IPS DF 4.7 (cell line): ENCODE results near the gene POLR3A.
"Not testable (repeated sequence)": the region's sequence is repeated elsewhere in the genome, so short reads cannot be mapped to it uniquely, and the experiment has no call there.

Source experiments
- DNase-seq: peaks from one replicate; pipeline ENCODE4 v3.0.0-alpha.2; 2013; ENCODE audit warnings: low spot score; ENCODE audit errors: extremely low read depth

POLR3A gene

DNA sequence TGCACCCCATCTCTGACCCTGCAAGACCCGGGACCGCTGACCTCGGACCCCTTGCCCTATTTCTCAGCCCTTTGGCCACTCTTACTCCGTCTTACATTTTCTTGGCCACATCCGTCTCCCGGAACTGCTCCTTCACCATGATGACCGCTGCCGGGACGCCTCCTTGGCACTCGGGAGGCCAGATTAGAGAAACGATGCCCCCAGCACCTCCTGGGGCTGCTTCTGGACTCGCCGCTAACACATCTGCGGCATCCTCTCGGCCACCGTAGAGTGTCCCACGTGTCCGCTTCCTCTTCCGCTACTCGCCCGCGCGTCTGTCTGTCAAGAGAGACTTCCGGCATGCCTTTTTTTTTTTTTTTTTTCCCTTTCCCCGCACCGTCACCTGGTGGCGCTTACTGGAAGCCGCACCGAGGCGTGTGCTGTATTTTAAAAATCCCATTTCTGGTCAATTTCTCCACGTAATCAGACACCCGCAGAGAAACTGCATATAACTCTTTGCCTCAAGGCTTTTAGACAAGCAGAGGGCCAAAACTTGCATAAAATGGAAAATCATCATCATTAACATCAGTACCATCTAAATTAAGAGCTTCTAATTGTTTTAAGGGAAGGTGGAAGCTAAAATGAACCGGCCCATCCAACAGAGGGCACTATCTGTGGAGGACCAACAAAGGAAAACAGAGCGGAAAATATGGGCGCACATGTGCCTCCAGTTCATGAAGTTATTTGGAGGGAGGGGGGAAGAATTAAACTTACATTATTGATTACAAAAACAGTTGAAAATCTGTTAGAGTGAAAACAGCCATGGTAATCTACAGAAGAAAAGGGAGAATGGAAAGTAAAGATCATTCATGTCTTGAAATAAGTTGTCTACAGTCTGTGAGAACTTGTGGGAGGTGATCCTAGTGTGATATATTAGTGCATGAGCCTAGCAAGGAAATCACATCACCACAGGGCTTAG is at the start of gene POLR3A:
Gene POLR3A, minus strand, starts transcription at position 247 of the 958 bp plus-strand sequence. Its CDS starts 108 bp downstream, at position 139.
- peak; percentile 89 for DNase-seq

- DNase-seq: no peak
These were observed 49.4 kb upstream of the POLR3A start for GRCh38 chr10:78078539-78079330.

DNA sequence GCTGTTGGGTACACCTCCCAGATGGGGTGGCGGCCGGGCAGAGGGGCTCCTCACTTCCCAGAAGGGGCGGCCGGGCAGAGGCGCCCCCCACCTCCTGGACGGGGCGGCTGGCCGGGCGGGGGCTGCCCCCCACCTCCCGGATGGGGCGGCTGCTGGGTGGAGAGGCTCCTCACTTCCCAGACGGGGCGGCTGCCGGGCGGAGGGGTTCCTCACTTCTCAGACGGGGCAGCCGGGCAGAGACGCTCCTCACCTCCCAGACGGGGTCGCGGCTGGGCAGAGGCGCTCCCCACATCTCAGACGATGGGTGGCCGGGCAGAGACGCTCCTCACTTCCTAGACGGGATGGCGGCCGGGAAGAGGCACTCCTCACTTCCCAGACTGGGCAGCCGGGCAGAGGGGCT is 46.5 kb upstream of the POLR3A start:
- DNase-seq: not testable (repeated sequence)

DNA sequence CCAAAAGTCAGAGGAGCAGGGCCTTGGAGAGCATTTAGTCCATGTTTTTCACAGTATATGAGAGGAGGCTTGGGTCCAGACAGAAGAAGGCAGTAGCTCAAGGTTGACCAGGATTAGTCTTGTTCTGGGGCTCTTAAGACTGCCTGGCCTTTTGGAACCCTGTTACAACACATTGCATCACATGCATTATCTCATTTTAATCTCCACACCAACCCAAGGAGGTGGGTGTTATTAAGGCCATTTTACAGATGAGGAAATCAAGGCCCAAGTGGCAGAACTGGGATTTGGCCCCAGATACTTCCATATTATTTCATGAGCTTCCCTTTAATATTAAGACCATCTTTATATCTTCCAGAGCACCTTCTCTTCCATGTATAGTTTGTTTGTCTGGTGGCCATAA is 43.2 kb upstream of the POLR3A start:
- DNase-seq: no peak

DNA sequence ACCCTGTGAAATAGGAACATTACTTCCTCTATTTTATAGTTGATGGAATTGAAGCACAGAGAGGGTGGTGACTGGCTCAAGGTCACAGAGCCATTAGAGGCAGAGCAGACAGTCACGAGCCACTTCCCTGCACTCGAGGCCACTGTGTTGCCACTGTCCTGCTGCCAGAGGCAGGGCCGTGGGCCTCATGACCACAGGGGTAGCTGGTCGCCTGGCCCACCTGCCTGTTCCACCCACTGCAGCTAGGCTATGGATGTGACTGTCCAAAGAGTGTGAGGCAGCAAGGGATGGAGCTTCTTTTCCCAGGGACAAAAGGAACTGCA is 42.5 kb upstream of the POLR3A start:
- DNase-seq: no peak

- DNase-seq: no peak
These were observed 42.0 kb upstream of the POLR3A start for GRCh38 chr10:78071140-78071856.

DNA sequence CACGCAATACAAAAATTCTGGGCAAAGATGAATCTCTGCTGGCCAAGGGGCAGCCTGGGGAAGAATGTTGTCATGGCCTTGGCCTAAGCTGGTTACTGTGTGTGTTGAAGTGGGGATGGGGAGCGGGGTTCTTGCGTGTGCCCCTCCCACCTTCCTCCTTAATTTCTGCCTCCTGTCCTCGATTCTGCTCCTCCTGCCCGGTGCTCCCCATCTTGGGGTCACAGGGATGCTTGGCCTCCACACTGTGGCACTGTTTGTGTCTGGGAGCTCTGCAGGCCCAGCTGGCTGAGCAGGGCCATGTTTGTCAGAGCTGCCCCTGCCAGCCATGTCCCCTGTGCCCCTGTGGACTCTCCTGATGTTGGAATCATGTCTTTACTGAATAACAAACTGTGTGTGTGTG is 41.4 kb upstream of the POLR3A start:
- no peak for DNase-seq

- DNase-seq: not testable (repeated sequence)
These were observed 40.7 kb upstream of the POLR3A start for GRCh38 chr10:78070064-78070463.

DNA sequence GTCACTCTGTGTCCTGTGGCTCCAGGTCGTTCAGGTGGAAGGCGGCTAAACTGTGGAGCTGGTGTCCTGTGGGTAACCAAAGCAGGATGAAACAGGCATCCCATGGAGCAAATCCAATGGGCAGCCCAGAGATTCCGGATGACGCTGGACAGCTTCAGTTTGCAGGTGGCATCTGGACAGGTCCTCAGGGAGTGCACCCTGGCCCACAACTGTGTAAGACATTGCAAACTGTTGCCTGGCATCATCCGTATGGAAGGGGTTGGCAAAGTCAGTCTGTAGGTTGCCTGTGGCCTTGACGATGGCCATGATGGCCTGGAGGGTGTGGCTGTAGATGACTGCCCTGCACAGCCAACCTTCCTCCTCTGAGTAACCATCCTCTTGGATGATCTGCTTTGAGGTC is 39.8 kb upstream of the POLR3A start:
- DNase-seq: no peak

- DNase-seq: no peak
These were observed 37.6 kb upstream of the POLR3A start for GRCh38 chr10:78066728-78067430.

DNA sequence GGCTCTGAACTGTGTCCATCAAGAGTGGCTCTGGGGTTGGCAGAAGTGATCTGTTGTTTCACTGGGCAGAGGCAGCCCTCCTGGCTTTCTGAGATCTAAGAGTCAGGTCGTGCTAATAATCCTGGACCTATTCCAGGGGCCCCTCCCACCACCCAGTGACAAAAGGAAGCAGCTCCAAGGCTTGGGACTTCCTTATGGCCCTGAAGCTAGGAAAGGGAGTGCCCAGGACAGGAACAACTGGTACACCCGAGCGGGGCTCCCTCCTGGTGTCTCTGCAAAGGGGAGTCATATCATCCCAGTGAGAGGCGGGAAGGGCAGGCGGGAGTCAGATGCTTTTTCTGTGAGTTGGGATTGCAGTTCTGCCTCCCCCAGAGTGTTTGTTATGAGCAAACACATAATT is 36.7 kb upstream of the POLR3A start:
- no peak for DNase-seq

DNA sequence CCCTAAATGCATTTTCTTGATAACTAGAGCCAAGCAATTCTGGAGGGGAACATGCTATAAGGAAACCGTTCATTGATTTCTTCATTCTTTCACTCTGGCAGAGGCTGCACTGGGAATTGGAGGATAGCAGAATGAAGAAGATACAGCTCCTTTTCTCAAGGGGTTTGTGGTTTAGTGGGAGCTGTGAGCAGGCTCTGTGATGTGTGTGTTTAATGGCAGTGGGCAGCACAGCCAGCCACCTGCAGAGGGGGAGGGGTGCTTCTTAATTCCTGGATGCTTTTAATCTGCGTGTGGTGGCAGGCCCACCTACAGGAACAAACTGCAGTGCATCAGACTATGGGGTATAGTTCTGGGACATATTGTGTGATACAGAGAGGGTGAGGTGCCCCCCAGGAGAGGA is 36.3 kb upstream of the POLR3A start:
- DNase-seq: no peak

DNA sequence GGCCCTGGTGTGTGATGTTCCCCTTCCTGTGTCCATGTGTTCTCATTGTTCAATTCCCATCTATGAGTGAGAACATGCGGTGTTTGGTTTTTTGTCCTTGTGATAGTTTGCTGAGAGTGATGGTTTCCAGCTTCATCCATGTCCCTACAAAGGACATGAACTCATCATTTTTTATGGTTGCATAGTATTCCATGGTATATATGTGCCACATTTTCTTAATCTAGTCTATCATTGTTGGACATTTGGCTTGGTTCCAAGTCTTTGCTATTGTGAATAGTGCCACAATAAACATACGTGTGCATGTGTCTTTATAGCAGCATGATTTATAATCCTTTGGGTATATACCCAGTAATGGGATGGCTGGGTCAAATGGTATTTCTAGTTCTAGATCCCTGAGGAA is 35.6 kb upstream of the POLR3A start:
- DNase-seq: not testable (repeated sequence)

- DNase-seq: no peak
These were observed 33.9 kb upstream of the POLR3A start for GRCh38 chr10:78063236-78063635.

DNA sequence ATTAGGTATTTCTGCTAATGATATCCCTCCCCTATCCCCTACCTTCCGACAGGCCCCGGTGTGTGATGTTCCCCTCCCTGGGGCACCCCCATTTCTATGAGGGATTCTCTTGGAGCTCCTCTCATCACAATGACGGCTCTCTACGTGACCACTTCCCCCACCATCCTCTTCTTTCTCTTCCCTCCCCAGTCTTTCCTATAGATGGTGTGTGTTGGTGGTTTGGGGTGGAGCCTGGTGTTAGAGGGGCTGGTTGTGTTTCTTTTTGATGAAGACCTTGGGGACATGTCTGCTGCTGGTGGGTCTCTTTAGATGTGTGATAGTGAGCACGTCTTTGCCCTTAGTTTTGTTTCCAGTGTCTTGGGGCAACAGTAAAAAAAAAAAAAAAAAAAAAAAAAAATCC is 33.0 kb upstream of the POLR3A start:
- DNase-seq: no peak

DNA sequence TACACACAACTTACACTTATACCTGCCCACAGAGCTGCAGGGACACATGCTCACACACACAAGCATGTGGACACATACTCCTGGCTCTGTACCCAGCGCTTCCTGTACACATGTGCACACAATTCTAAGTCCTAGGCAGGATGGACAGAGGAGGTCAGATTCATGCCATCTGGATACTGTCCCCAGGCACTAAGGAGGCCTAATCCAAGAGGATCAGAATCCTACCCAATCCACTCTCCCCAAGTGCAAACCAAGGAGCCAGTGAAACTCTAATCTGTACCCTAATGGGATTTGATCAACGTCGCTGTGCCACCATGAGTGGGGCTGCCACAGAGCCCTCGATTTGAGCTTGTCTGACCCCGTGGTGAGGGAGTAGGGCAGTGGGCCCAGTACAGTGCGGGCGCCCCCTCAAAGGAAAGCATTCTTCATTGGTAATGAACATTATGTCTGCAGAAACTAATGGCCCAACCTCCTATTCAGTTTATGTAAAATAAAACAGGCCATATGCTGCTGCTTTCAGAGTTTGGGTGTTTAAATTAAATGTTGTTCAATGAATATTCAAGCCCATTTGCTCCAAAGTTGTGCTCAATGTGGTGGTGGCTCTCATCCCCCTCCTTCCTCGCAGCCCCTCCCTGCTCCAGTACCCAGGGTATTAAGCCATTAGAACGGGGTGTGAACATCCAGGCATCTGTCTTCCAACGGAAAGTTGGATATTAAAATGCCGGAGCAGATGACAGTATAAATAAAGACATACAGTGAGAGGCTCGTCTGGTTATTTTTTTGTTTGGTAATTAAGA is 30.8 kb upstream of the POLR3A start:
- no peak for DNase-seq

DNA sequence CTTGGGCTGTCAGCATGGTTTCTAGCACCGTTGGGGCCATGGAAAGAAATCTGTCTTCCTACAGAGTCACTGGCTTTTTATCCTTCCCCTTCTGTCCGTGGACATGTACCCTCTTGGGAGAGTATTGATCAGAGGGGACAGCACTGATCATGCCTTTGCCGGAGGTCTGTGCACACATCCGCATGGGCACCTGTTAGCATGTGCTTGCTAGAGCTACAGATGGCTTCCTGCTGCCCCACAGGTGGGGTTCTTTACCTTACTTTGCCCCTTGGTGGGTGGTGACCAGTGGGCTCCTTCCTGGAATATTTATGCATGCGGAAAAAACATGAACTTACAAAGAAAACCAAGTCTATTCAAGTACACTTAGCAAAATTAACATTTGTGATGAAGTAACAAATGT is 29.2 kb upstream of the POLR3A start:
- no peak for DNase-seq

DNA sequence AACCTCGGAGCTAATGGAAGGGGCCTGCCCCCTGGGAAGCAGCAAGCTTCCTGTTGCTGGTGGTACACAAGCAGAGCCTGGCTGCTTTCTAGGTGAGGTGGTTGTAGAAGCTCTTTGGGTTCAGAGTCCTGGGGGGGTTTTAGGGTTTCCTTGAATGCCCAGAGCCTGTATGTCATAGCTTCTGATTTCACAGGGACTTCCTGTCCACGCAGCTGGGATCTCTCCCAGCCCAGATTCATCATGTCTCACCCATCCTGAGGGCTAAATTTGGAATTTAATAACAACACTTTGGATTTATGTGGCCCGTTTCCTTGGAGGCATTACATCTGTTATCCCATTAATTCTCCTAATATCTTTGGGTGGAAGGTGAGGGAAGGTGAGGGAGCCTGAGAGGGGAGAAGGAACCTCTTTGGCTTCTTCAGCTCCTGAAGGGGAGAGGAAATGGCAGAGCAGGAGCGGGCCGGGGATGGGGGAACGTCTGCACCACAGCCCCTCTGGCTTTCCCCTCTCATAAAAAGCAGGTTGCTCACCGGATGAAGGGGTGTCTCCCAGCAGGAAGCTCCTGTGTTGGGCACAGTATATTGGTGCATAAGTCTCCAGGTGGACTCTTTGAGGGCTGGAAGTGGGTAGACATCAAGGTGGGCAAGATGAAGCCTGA is 24.0 kb upstream of the POLR3A start:
- DNase-seq: no peak

DNA sequence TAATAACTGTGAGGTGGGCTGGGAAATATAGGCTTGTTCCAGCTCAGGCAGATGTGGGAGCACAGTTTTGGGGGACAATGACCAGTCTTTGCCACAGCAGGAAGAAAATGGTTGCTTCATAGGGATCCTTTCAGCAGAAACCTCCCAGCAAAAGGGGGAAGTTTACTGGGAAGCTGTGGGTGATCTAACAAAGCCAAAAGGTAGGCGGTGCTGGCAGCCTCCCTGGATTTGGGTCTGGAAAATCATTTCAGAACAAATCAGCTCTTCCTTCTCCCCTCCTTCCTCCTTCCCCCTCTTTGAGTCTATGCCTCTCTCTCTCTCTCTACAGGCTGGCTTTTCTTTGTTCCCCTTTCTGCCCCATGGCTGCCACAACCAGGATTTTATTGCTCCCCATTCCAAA is 20.5 kb upstream of the POLR3A start:
- DNase-seq: no peak

DNA sequence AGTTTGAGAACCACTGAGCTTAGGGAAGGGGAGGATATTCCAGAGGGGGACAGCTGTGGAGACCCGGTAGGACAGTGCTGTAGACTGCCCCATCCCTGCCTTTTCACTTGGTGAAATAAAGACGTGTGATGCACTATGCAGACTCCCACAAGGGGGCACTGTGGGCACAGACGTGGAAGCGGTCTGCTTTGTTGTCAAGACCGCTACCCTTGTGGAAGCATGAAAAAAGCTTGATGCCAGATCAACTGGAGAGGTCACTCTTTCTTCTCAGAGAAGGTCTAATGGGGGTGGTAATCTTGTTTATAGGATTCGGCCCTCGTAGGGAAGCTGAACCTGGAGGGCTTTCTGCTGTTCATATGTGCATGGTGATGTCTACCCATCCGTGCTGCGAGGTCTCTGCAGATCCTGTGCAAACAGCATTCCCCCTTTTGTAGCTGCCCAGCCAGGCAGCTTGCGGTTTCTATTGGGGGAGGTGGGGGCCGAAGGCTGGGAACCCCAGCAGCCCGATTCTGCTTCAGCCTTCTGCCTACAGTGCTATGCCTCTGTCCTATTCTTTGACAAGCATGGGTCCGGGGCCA is 18.1 kb upstream of the POLR3A start:
- DNase-seq: peak; percentile 83
